Skeletal muscle tissue (tissue), 4 donors: Measurements from ENCODE around the gene CCDC63. TPM values are rescaled to one million over a fixed set of nuclear protein-coding genes. Genes with fewer than 3 reads are reported as not detected.

Experiments
- H3K27ac ChIP-seq: one replicate; pipeline ENCODE4 v1.7.0; 2013; ENCODE audit warnings: mild to moderate bottlenecking, low read depth, low read length, inconsistent platforms
- H3K27me3 ChIP-seq, 3 donors: one replicate each; pipeline ENCODE4 v1.7.0; 2013; ENCODE audit warnings: low read length in 3 of 3; ENCODE audit not compliant: control insufficient read depth in 3 of 3, insufficient read depth in 3 of 3
- H3K36me3 ChIP-seq, 3 donors: one replicate each; pipeline ENCODE4 v1.7.0; 2013; ENCODE audit warnings: low read length in 3 of 3; ENCODE audit not compliant: control insufficient read depth in 3 of 3, insufficient read depth in 3 of 3
- H3K4me1 ChIP-seq, 3 donors: one replicate each; pipeline ENCODE4 v1.7.0; 2013; ENCODE audit warnings: low read length in 3 of 3, mild to moderate bottlenecking in 3 of 3; ENCODE audit not compliant: control insufficient read depth in 3 of 3, insufficient read depth in 3 of 3
- H3K4me3 ChIP-seq, 3 donors: one replicate each; pipeline ENCODE4 v1.7.0; 2013; ENCODE audit warnings: low read length in 3 of 3
- H3K9ac ChIP-seq, 3 donors: one replicate each; pipeline ENCODE4 v1.7.0; 2013; ENCODE audit warnings: low read length in 3 of 3, mild to moderate bottlenecking in 3 of 3, moderate library complexity in 2 of 3, low read depth in 1 of 3
- H3K9me3 ChIP-seq, 3 donors: one replicate each; pipeline ENCODE4 v1.7.0; 2013; ENCODE audit warnings: low read length in 3 of 3; ENCODE audit not compliant: control insufficient read depth in 3 of 3
- total RNA-seq: library from RNA; depleted of rRNA; stranded (reverse); fragments of >200 nt; gene quantifications from one replicate; pipeline ENCODE4 v1.2.3, GENCODE V29; 2014
- donor health status: Osteomylitis.

CCDC63 gene
- total RNA-seq, 1 donor from 2014 or later, result not detected

DNA sequence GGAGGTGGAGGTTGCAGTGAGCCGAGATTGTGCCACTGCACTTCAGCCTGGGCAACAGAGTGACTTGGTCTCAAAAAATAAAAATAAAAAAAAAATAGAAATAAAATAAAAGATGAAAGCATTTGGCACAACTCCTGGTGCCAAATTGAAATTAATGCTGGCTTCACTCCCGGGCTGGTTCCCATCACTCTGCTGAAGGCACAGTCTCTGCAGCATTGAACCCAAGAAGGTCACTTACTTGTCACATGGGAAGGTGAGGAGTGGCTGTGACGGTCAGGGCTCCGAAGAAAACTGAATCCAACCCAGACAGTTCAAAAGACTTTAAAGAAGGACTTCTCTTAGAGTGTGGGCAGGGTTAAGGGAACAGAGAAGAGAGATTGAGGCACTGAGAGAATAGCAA, 10.5 kb upstream of the CCDC63 start:
- Histone ChIP-seq H3K27me3 (no peaks in the 10 kb centered on the region), H3K36me3 (no peaks in the 10 kb centered on the region), H3K9ac (no peak overlapping the region), H3K4me3 (no peak overlapping the region), H3K27ac (no peak overlapping the region), H3K9me3 (no peaks in the 10 kb centered on the region), H3K4me1 (peaks cover 0 to 3% (median 0%) of the 10 kb centered on the region in 3 donors)

DNA sequence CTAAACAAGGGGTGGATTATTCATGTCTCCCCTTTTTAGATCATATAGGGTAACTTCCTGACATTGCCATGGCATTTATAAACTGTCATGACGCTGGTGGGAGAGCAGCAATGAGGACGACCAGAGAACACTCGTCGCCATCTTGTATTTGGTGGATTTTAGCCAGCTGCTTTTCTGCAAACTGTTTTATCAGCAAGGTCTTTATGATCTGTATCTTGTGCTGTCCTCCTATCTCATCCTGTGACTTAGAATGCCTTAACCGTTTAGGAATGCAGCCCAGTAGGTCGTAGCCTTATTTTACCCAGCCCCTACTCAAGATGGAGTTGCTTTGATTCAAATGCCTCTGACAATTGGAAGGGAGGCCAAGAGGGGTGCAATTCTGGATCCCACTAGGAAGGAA, 5.8 kb upstream of the CCDC63 start:
- Histone ChIP-seq H3K27me3 (no peaks in the 10 kb centered on the region), H3K9ac (no peak overlapping the region), H3K9me3 (no peaks in the 10 kb centered on the region), H3K4me3 (no peak overlapping the region), H3K4me1 (peaks cover 5 to 7% (median 6%) of the 10 kb centered on the region in 3 donors), H3K27ac (no peak overlapping the region), H3K36me3 (no peaks in the 10 kb centered on the region)

DNA sequence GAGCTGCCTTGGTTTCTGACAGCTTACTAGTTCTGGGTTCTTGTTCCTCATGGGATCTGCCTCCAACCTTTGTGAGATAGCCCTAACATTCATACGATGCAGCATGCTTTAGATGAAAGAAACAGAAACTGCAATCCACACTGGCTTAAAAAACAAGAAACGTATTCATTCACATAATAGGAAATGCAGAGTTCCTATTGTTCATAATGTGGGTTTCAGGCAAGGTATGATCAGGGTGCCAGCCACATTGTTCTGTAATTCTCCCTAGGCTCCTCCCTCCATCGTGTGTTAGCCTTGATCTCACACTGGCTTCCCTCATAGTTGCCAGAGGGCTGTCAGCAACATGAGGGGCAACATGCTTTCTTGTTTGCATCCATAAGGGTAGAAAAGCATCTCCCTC, 2.7 kb upstream of the CCDC63 start:
- Histone ChIP-seq H3K9me3 (no peaks in the 10 kb centered on the region), H3K27ac (no peak overlapping the region), H3K9ac (no peak overlapping the region), H3K4me1 (peaks cover 5 to 7% (median 6%) of the 10 kb centered on the region in 3 donors), H3K27me3 (peaks cover 0 to 18% (median 14%) of the 10 kb centered on the region in 3 donors), H3K4me3 (no peak overlapping the region), H3K36me3 (no peaks in the 10 kb centered on the region)

DNA sequence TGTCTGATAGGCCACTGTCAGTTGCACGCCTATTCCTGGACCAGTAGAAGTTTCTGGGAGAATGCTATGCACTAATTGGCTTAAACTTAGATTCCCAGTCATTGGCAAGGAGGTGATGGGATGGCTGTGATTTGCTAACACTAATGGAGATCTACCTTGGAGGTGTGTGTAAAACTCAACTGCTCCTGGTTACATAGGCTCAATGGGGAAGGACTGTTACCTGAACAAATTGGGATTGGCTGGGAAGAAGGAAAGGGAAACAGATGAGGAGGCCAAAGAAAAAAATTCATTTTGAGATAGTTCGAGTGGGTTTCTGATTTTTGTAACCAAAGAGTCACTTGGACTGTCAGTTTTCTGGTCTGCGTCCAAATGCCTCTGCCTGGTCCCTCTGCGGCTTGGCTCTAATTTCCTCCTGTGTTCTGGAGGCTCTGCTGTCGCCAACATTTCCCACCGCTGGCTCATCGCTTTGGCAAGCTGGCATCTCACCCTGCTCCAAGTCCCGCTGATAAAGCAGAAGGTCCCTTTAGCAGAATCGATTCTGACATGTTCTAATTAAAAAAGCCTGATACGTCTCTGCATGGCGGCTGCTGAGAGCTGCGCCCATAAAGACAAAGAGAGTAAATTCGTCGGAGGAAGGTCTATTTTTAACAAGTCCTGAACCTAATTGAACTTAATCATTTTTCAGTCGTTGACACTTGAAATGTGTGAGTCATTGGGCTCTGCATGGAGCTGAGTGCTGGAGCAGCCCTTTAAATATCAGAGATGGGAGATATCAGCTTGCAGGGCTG, 2.0 kb upstream of the CCDC63 start:
- H3K27me3 ChIP-seq, result peaks cover 0 to 18% (median 14%) of the 10 kb centered on the region in 3 donors
- H3K36me3 ChIP-seq, result no peaks in the 10 kb centered on the region
- peak overlapping the region in 1 of 3 donors; percentile 10 for H3K9ac ChIP-seq
- peak overlapping the region in 1 of 3 donors; percentile 23 for H3K4me3 ChIP-seq
- no peak overlapping the region for H3K27ac ChIP-seq
- no peaks in the 10 kb centered on the region for H3K9me3 ChIP-seq
- H3K4me1 ChIP-seq, result peaks cover 5 to 7% (median 6%) of the 10 kb centered on the region in 3 donors

DNA sequence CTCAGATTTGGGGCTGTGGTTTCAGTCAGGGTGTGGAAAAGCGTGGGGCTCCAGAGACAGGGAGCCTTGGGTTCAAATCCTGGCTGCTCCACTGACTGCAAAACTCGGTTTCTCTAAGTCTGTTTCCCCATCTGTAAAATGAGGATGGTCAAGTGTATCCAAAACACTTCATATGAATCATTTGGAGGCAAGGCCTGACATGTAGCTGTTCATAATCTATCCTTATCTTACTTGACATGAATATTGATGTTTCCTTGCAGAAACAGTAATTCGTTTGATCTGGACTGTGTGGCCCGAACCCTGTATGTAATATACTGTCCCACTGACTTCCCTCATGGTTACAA, 1.5 kb upstream of the CCDC63 start:
- Histone ChIP-seq H3K27me3 (peaks cover 0 to 18% (median 14%) of the 10 kb centered on the region in 3 donors), H3K4me1 (peaks cover 5 to 7% (median 6%) of the 10 kb centered on the region in 3 donors), H3K36me3 (no peaks in the 10 kb centered on the region), H3K4me3 (no peak overlapping the region), H3K9ac (peak overlapping the region in 1 of 3 donors; percentile 10), H3K9me3 (no peaks in the 10 kb centered on the region), H3K27ac (no peak overlapping the region)

DNA sequence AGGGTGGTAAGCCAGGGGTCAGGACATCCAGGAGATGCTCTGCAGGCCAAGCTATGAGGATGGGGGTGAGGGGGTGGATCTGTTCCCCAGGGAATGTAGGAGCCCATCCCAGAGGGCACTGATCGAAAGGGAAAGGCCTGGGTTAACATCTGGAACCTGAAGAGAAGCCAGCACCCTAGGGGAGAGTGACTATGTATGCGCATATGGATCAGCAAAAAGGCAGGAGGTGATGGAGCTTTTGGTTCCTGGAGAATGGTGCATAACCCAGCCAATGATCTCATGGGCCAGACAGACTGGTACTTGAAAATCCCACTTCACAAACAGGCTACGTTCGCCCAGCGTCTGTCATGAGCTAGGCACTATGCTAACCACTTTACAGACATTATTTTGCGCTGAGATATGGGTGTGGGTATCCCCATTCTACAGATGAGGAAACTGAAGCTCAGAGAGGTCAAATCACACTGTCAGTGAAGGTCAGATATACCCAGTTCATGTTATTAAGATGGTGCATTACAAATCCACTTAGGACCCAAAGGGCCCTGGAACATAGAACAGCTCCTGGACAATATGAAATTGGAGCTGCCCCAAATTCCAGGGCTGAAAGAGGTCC, 1.6 kb downstream of the CCDC63 start:
- Histone ChIP-seq H3K27me3 (peaks cover 2 to 23% (median 22%) of the 10 kb centered on the region in 3 donors), H3K27ac (no peak overlapping the region), H3K9me3 (no peaks in the 10 kb centered on the region), H3K9ac (no peak overlapping the region), H3K36me3 (no peaks in the 10 kb centered on the region), H3K4me1 (peaks cover 5 to 7% (median 6%) of the 10 kb centered on the region in 3 donors), H3K4me3 (no peak overlapping the region)

DNA sequence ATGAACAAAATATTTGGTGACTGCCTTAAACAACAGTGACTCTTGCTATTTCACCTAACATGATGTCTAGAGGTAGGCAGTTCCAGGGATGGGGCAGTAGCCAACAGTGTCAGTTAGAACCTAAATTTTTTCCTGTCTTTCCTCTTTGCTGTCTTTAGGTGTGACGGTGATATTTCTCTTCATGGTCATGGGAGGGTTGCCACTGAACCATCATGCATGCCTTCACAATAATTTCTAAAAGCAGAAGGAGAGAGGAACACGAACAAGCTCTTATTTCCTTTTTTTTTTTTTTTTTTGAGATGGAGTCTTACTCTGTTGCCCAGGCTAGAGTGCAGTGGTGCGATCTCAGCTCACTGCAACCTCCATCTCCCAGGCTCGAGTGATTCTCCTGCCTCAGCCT, 2.4 kb downstream of the CCDC63 start:
- Histone ChIP-seq H3K4me3 (no peak overlapping the region), H3K27ac (no peak overlapping the region), H3K4me1 (peaks cover 5 to 7% (median 6%) of the 10 kb centered on the region in 3 donors), H3K9ac (no peak overlapping the region), H3K36me3 (no peaks in the 10 kb centered on the region), H3K9me3 (no peaks in the 10 kb centered on the region), H3K27me3 (peaks cover 2 to 23% (median 22%) of the 10 kb centered on the region in 3 donors)

DNA sequence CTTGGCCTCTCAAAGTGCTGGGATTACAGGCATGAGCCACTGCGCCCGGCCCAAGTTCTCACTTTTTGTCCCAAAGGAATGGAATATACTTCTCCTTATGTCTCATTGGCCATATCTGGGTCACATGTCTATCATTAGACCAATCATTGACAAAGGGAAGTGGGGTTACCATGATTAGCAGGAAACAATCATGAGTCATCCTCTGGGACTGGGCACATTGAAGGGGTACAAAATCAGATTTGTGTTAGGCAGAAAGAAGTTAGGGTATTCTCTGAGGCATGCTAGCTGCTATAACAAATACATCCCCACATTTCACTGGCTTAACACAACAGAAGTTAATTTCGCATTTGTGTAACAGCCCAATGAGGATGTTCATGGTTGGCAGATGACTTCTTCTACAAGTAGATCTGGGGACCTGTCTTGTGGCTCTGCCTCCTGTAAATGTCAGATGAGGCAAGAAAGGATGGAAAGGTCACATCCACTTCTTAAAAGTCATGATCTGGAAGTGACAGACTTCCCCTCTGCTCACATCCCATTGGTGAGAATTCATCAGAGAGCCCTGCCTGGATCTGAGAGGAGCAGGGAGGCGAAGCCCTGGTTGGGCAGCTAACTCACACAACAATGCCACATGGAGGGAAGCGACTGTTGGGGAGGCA, 3.1 kb downstream of the CCDC63 start:
- Histone ChIP-seq H3K27ac (no peak overlapping the region), H3K4me3 (no peak overlapping the region), H3K4me1 (peaks cover 4 to 7% (median 5%) of the 10 kb centered on the region in 3 donors), H3K9me3 (no peaks in the 10 kb centered on the region), H3K27me3 (peaks cover 2 to 23% (median 22%) of the 10 kb centered on the region in 3 donors), H3K9ac (no peak overlapping the region), H3K36me3 (no peaks in the 10 kb centered on the region)

DNA sequence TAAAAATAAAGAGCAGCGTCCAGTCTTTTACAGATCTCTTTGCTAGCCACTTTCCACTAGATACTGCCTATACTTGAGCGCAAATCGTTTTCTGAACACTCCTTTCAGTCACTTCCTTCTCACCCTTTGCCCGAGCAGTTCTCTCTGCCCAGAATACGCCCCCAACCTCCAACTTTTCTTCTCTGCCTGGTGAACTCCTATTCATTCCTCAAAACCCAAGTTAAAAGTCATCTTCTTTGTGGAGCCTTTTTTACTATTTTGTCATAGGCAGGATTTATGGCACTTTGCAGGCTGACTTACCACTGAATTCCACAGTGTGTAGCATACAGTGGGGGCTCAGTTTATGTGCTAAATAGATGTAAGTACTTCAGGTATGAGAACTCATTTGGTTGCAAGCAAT, 4.0 kb downstream of the CCDC63 start:
- Histone ChIP-seq H3K36me3 (no peaks in the 10 kb centered on the region), H3K27ac (no peak overlapping the region), H3K27me3 (peaks cover 2 to 23% (median 22%) of the 10 kb centered on the region in 3 donors), H3K9me3 (no peaks in the 10 kb centered on the region), H3K4me1 (no peaks in the 10 kb centered on the region), H3K4me3 (no peak overlapping the region), H3K9ac (no peak overlapping the region)

DNA sequence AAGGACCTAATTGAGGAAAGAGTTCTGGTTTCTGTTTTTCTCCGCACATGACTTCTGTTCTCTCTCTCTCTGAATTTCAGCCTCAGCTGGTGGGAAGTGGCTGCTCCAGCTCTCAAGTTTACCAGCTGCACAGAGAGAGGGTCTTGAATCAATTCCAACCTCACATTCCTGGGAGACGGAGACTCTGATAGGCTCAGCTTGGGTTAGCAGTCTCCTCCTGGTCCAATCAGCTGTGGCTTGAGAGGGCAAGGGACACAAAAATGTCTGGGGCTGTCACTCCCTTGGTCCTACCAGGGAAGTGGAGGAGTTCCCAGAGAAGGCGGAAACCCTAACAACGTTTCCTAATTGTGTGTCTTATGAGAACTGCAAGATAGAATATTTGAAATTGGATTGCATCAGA, 7.0 kb downstream of the CCDC63 start:
- H3K27ac ChIP-seq, result no peak overlapping the region
- no peaks in the 10 kb centered on the region for H3K36me3 ChIP-seq
- no peak overlapping the region for H3K4me3 ChIP-seq
- no peak overlapping the region for H3K9ac ChIP-seq
- H3K27me3 ChIP-seq, result peaks cover 2 to 9% (median 4%) of the 10 kb centered on the region in 3 donors
- H3K4me1 ChIP-seq, result no peaks in the 10 kb centered on the region
- no peaks in the 10 kb centered on the region for H3K9me3 ChIP-seq
